ENCODE results near the gene ZNF665.
"Not testable (repeated sequence)": the region's sequence is repeated elsewhere in the genome, so short reads cannot be mapped to it uniquely, and the experiment has no call there.

ZNF665 gene

DNA sequence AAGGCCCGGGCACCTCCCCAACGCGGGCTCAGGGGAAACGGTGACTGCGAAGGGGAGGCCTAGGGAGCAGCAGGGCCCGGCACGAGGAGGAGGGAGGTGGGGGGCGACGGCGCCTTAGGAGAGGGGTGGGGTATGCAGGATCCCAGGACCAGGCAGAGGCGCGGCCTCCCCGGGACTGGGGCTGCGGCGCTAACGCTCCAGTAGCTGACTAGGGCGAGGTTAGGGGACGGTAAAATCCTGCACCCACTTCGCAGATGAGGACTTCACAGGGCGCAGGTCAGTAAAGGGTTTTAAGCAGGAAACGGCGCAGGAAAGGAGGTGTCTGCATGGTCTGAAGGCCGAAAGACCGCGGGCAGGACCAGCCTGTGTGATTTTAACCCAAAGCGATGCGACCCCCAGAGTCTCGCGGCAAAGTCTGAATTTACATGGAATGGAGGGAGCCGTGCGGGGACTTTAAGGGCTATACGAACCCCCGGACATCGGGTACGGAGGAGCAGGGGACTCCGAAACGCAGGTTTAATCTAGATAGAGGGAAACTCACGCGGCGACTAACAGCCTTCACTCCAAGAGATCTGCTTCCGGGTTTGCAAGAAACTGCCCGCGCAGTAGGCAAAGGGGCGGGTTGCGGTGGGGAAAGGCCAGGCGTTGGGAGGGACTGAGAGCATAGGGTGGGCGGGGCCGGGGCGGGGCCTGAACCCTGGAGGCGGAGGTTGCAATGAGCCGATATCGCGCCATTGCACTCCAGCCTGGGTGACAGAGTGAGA, at the start of gene ZNF665:
Gene ZNF665 (minus strand): TSS at position 588 of the 764 bp plus-strand sequence. CDS start 10,460 bp downstream, outside the sequence.
- intact Hi-C loops (cut with DNase I): loop anchor here (1.0 to 10.0 kb wide), 3 partner anchors 34 to 142 kb away; partner anchors contain the start of genes ZNF347 and ZNF845
- DNase-seq: peak; percentile 73 to 98 (median 87)

- no peak for DNase-seq
- intact Hi-C loops (cut with DNase I): no loop called here
Measured at GRCh38 chr19:53237114-53237777, 44.1 kb upstream of the ZNF665 start.

DNA sequence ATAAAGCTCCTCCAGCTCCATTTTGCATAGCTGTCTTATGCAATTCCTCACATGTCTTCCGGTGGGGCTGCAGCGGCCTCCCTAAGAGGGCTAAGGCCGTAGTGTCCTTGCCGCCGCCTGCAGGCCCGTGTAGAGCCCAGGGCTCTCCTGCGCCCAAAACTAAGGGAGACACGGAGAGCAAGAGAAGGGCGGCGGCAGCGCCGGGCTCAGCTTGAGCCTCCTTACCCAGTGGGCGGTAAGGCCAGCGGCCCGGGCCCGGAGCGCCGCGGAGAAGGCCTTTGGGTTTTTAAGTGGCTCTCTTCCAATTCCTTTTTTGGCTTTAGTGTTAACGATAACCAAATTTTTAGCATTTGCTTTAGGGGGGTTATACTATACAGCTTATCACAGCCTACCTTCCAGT, 31.4 kb upstream of the ZNF665 start:
- intact Hi-C loops (cut with DNase I): no loop called here
- no peak for DNase-seq

- DNase-seq; intact Hi-C loops (cut with DNase I): not testable (repeated sequence)
Measured at GRCh38 chr19:53222716-53223115, 29.6 kb upstream of the ZNF665 start.

GRCh38 chr19:53212703-53213320, 19.7 kb upstream of the ZNF665 start:
- no peak for DNase-seq
- intact Hi-C loops (cut with DNase I): no loop called here

- DNase-seq; intact Hi-C loops (cut with DNase I): not testable (repeated sequence)
Measured at GRCh38 chr19:53211554-53211953, 18.4 kb upstream of the ZNF665 start.

- intact Hi-C loops (cut with DNase I): loop anchor here (5.0 to 10.0 kb wide), 4 partner anchors 138 to 550 kb away; partner anchors contain the start of gene ZNF845
- DNase-seq: peak; percentile 89 to 99 (median 96)
Measured at GRCh38 chr19:53196777-53197396, 3.7 kb upstream of the ZNF665 start.

GRCh38 chr19:53195265-53195903, 2.2 kb upstream of the ZNF665 start:
- peak in 7 of 10 donors; percentile 46 to 93 (median 76) for DNase-seq
- intact Hi-C loops (cut with DNase I): loop anchor here (5.0 to 10.0 kb wide), 4 partner anchors 139 to 552 kb away; partner anchors contain the start of gene ZNF845

- intact Hi-C loops (cut with DNase I): loop anchor here (1.0 to 10.0 kb wide), 3 partner anchors 34 to 141 kb away; partner anchors contain the start of genes ZNF347 and ZNF845
- peak in 1 of 10 donors; percentile 59 for DNase-seq
Measured at GRCh38 chr19:53193535-53194222, 521 bp upstream of the ZNF665 start.

GRCh38 chr19:53190253-53190652, 2.9 kb downstream of the ZNF665 start:
- no peak for DNase-seq
- intact Hi-C loops (cut with DNase I): loop anchor here (5.0 to 10.0 kb wide), 2 partner anchors 113 to 145 kb away; partner anchors contain the start of gene ZNF845

GRCh38 chr19:53189691-53190198, 3.4 kb downstream of the ZNF665 start:
- peak in 3 of 10 donors; percentile 27 to 54 (median 35) for DNase-seq
- intact Hi-C loops (cut with DNase I): loop anchor here (5.0 to 10.0 kb wide), 3 partner anchors 112 to 225 kb away; partner anchors contain the start of genes ZNF816 and ZNF845

GRCh38 chr19:53185155-53185882, 7.8 kb downstream of the ZNF665 start:
- intact Hi-C loops (cut with DNase I): loop anchor here (10.0 kb wide), 1 partner anchor 221 kb away; the partner anchor contains the start of gene ZNF816

GRCh38 chr19:53183146-53183764, 9.9 kb downstream of the ZNF665 start:
- intact Hi-C loops (cut with DNase I): loop anchor here (10.0 kb wide), 1 partner anchor 218 kb away; the partner anchor contains the start of gene ZNF816
- peak in 1 of 10 donors; percentile 55 for DNase-seq

More at GRCh38 chr19:53185155-53185882, 7.8 kb downstream of the ZNF665 start:
- peak in 1 of 10 donors; percentile 30 for DNase-seq

DNA sequence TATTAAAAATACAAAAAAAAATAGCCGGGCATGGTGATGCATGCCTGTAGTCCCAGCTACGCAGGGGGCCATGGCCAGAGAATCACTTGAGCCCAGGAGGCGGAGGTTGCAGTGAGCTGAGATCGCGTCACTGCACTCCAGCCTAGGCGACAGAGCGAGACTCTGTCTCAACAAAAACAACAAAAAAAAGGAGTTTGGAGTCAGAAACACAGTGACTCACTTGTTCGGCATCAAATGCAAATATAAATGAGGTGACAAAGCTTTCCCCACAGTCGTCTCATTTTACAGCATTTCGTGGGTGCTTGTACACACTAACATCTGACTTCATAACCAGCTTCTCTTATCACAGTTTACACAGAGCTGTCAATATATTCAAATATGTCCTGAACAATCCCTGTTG, 11.0 kb downstream of the ZNF665 start:
- DNase-seq: peak in 1 of 10 donors; percentile 61
- intact Hi-C loops (cut with DNase I): loop anchor here (10.0 kb wide), 1 partner anchor 217 kb away; the partner anchor contains the start of gene ZNF816

DNA sequence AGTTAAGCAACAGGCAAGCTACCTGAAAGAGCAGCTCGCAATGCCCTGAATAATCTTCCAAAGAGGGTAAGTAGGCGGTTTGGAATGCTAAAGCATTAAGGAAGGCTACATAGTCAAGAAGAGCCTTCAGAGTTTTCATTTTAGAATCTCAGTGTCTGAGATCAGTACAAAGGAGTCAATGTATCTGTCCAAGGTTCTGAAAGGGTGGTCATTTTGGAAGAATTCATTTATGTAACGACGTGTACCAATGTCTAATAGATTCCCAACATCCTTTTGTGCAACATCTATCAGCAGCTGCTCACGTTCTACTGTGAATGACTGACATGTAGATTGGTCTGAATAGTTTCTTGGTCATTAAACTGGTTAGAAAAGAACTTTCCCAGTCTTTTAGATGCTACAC, 15.2 kb downstream of the ZNF665 start:
- intact Hi-C loops (cut with DNase I): no loop called here
- no peak for DNase-seq

- DNase-seq: no peak
- intact Hi-C loops (cut with DNase I): no loop called here
Measured at GRCh38 chr19:53172889-53173288, 20.3 kb downstream of the ZNF665 start.

GRCh38 chr19:53165691-53166091, 27.5 kb downstream of the ZNF665 start:
- intact Hi-C loops (cut with DNase I): no loop called here

More at GRCh38 chr19:53165691-53166091, 27.5 kb downstream of the ZNF665 start:
- no peak for DNase-seq
